ELF-1 (cell line): Measurements from ENCODE around the gene HINT1.

Experiments used
- DNase-seq: peaks from one replicate; pipeline ENCODE4 v3.0.0-alpha.2; 2016; ENCODE audit warnings: low read depth, low spot score

The HINT1 gene

GRCh38 chr5:131109540-131110255 lies 55.4 kb downstream of the HINT1 start:
- no peak for DNase-seq
